GM19351 (cell line): ENCODE data around the gene CLSTN2.

Experiments
- ATAC-seq: cut with Tn5 transposase; IDR thresholded peaks from one replicate; pipeline ENCODE4 v1.9.1; 2021; ENCODE audit warnings: mild to moderate bottlenecking, moderate library complexity; ENCODE audit not compliant: unreplicated experiment

Gene CLSTN2

DNA sequence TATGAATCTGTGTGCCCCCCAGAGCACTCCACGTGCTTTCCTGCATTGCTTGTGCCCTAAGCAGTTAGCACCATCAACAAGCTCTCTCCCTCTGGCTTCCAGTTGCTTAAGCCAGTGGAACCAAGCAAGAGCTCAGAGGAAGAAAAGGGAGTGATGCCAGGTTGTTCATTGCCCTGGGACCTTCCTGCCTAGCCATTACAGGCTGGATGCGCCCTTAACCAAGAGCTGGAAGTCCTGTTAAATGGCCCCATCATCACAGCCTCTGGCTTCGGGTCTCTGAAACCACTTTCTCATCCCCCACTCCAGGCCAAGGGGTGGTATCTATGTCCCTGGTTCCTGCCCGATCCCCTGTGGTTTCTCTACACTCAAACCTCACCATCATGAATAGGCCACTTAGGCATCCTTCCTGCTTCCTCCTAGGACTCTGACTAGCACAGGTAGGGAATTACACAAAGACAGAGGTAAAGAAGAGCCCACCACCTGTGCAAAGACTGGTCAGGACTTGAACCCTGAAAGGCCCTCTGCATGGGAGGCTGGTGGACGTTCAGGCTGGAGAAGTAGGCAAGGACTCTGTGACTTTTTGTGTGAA, 433.3 kb downstream of the CLSTN2 start:
- ATAC-seq, result no peak

DNA sequence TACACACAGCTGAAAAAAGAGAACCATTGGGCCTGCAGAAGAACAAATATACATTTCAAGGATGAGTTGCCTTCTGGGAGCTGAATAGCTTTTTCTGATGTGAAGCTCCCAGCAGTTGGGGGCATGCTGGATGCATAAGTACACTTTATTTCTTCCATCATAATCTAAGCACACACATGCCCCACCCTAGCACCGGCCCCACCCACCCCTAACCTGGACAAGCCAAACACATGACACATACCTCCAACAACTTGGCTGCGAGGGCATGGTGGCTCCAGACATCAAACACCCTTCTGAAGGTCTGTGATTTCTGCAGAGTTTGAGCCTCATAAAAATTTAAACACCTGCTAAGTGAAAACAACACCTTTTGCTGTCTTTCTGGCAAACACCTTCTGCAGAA, 435.7 kb downstream of the CLSTN2 start:
- no peak for ATAC-seq

DNA sequence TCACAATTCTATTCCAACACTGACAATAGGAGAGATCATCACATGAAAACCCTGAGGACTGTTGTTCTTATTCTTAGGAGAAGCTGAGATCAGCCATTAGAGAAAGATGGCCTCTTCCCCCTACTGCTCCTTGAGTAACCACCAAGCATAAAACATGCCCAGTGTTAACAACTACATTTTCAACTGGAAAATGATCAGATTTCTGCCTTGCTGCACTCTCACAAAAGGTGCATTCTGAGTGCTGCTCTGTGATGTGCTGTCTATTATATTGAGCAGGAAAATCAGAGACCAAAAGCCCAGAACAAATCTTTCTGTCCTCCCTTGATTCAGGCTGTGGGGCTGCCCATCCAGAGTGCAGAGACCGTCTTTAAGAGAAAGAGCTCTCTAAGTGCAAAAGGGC, 438.2 kb downstream of the CLSTN2 start:
- no peak for ATAC-seq

DNA sequence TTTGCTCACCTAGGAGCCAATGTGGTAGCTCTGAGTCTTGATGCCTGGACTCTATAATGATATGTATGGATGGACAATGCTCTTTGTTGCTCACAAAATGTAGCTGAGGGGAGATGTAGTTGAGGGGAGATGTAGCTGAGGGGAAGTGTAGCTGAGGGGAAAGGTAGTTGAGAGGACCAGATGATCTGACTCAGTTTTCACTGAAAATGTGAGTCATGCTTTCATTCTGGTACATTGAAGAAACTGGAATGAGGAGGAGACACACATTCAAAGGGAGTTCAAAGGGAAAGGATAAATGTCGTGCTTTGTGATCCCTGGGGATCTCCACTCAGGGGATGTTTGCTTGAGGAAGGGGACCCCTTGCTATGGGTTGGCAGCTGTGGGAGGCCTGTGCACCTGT, 440.0 kb downstream of the CLSTN2 start:
- no peak for ATAC-seq

DNA sequence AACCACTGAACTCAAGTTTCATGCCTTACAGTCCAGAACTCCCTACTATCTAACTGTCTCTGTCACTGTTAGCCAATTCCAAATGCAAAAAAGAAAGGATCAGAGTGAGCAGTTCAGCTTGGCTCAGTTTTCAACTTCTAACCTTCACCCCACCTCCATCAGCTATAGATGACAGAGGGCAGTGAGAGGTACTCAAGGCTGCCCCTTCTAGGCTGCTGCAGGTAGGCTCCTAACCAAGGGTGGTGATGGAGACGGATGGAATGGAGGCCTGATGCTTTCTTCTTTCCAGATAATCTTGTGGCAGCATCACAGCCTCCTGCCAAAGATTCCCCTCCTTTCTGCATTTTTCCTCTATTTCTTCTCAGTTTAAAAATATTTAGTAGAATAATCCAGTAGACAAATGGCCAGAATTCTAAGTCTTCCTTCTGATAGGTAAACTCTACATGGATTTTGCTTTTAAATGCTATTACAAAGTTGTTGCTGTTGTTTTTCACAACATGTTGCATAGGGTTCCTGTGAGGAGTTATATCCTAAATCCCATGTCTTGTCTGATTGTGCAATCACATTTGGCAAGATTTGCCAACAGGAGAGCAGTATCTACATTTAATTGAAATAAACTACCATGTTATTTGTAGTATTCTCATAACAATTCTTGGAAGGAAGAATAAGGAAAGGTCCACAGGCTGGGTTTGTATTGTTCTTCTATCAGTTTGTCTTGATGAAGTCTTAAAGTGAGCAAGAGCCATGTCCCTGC, 441.3 kb downstream of the CLSTN2 start:
- no peak for ATAC-seq

DNA sequence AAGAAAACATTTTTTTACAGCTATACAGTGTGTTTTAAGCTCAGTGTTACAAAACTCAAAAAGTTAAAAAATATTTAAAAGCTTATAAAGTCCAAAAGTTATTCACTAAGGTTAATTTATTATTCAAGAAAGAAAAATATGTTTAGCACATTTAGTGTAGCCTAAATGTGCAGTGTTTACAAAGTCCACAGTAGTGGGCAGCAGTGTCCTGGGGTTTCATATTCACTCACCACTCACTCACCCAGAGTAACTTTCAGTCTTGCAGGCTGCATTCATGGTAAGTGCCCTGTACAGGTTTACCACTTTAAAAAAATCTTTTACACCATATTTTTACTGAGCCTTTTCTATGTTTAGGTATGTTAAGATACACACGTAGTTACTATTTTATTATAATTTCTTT, 442.7 kb downstream of the CLSTN2 start:
- no peak for ATAC-seq

DNA sequence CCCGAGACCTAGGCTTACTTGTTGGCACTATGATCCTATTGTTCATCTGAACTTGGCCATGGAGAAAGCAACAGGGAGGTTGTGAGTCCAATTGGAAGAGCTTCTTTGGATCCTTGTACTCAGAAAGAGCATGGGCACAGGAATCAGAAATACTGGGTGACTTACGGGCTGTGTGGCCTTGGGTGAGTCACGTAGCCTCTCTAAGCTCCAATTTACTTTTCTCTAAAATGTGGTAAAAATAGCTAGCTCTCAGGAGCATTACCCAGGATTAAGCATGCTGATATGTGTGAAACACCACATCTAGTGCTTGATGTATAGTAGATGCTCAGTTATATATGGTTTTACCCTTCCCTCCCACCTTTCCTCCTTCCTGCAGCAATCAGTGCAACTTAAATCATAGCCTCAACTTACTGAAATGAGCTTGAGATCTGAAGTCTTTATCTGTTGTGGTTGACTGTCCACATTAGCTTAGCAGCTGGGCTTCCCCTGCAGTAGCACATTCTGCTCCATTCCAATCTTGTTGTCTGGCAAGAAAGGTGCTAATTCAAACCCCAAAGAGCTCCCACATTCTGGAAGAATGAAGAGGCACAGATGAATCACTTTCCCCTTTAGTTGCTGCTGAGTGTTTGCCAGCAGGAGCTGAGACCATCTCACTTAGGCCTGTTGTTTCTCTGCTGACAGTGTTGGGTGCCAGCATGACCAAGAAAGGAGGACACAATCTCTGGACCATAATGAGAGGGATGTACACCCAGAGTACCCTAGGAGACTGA, 443.8 kb downstream of the CLSTN2 start:
- ATAC-seq, result no peak

DNA sequence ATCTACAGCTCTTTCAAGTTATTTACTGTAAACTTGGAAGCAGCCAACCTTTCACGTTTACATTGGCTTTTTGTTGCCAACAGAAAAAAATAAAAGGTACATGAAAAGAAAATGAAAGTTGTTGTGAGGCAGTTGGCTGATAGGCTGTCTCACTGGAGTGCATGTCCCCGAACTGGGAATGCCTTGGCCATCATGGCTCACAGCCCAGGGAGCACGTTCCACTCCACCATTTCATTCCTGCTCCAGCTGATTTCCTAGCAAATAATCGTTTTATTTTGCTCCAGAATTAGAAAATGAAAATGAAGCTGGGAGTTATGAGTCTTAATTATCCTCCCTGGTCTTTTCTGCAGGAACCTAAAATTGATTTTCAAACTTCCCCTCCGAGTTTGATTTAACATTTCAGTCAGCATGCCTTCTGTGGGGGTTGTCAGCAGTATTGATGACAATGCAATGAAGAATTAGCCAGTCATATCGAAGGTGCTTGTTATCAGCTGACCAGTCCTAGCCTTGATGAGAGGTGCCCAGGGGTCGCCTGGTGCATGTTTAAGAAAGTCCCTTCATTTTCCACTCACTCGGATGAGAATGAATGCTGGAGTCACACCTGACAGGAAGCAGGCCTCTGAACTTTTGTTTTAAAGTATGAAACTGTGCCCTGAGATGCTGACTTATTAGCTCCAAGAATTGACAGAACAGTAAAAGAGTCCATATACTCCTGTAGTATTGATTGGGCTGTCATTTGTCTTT, 449.2 kb downstream of the CLSTN2 start:
- no peak for ATAC-seq

DNA sequence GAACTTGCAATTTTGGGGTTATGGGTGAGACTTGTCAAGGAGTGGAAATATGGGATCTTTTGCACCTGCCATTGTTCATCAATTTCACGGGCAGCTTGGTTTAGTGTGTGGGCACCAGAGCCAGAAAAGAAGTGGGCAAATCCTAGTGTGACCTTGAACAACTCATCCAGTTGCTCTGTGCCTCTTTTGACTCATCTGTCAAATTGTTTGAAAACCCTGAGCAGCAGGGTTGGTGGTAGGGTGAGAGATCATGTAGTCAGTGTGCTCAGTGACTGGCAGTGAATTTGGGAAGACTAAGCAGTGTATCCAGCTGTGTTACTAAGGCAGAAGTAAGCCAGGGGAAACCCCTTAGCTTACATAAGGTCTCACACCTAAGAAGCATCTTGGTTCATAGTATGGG, 449.9 kb downstream of the CLSTN2 start:
- no peak for ATAC-seq

DNA sequence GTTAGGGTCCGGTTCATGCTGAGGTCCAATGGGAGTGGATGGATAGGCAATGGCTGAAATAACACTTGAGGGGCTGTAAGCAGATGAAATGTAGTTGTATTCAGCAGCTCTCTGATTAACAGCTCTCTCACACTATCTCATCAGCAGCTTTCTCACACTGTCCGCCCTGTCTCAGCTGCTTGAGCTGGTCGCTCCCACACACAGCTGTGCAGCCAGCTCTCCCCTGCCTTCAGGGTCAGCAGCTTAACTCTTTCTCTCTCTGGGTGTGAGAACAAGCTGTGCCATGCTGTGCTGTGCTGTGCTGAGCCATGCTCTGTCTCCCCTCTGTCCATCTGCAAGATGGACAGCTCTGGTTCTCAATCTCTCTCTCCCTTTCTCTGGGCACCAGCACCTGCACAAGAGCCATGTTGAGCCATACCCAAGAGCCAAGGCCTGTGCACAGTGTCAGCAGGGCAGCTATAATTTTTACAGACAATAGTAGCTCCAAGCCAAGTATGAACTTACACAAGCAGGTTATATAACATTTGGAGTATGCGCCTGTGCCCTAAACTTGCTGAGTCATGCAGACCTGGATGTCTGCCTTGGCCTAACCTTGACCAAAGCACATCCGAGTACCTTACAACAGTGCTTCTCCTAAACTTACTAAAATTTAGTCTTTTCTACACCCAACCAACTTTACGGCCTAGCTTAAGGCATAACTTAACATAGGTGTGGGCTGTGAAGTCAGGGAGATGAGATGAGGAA, 451.5 kb downstream of the CLSTN2 start:
- no peak for ATAC-seq

DNA sequence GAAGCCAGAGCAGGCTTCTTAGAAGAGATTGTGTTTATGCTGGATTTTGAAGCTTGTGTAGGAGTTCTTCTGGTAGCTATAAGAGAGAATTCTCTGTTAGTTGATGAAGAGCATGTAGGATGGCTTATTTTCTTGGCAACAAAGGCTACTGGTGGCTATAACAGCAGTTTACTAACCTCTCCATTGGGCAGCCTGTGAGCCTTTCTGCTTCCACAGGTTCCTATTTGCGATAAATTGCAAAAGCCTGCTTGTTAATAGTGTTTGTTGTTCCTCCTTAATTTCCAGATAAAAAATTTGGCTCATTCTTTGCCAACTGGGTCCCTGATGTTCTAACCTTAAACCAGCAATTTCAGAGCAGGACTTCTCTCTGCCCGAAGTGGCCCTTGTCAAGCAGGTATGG, 452.3 kb downstream of the CLSTN2 start:
- ATAC-seq, result no peak

DNA sequence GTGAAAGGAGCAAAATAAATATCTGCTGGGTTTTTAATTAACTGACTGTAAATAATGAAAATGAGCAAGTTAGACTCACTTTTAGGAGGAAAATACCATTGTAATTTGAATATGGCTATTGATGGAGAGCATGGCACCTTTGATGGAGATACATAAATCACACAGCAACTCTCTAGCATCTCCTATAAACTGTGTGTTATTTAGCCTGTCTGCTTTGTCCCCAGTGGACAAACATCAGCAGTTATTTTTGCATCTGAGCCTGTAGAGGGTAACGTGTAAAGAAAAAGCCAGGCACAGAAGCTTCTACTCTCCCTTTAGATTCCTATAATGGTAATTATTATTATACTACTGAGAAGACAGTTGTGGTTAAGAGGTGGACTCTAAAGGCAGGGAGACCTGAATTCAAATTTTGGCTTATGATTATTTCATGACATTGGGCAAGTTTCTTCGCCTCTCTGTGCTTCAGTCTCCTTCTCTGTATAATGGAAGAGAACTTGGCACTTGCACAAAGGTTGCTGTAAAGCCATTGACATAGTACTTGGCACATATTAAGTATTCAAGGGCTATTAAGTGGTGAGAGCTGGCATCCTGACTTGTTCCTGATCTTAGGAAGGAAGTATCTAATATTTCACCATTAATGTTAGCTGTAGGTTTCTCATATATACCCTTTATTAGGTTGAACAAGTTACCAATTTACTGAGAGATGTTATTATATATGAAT, 453.4 kb downstream of the CLSTN2 start:
- ATAC-seq, result no peak

DNA sequence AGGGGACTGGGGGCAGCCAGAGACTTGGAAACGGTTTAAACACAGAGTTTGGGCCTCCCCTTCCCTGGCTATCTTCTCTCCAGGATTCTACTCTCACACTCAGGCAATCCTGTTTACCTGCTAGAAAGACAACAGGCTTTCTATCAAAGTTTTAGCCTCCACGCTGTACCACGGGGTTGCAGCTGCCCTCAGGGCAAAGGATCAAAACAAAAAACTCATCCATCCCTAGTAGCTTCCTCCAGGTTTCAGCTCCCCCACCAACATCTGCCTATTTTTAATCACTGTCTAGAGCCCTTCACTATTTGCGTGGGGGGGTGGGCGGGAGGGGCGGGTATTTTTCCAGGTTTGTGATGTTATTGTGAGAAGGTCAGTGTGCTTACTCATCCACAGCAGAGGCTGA, 456.1 kb downstream of the CLSTN2 start:
- no peak for ATAC-seq

DNA sequence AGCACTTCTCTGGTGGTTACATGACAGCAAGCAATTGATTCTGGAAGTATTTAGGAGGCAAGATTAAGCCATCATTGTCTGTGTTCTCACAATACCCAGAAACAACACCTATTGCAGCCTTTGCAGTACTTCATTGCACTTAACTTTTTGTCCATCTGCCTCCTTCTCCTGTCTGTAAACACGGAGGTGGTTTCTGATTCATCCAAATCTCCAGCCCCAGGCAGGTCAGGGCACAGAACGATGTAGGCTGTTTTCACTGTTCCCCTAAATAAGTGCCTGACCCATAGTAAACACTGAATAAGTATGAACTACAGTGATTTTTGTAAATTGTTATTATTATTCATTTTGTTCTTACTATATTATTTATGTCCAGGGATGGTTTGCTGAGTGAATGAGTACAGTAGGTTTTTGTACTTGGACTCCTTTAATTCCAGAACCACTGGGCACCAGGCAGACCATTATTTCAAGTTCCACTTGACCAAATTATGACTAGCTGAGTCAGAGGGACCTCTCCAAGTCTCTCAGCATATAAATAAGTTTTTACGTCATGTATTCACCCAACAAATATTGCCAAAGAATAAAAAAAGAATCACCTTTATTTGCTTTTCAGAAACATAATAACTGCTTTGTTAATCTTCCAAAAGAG, 459.6 kb downstream of the CLSTN2 start:
- no peak for ATAC-seq

DNA sequence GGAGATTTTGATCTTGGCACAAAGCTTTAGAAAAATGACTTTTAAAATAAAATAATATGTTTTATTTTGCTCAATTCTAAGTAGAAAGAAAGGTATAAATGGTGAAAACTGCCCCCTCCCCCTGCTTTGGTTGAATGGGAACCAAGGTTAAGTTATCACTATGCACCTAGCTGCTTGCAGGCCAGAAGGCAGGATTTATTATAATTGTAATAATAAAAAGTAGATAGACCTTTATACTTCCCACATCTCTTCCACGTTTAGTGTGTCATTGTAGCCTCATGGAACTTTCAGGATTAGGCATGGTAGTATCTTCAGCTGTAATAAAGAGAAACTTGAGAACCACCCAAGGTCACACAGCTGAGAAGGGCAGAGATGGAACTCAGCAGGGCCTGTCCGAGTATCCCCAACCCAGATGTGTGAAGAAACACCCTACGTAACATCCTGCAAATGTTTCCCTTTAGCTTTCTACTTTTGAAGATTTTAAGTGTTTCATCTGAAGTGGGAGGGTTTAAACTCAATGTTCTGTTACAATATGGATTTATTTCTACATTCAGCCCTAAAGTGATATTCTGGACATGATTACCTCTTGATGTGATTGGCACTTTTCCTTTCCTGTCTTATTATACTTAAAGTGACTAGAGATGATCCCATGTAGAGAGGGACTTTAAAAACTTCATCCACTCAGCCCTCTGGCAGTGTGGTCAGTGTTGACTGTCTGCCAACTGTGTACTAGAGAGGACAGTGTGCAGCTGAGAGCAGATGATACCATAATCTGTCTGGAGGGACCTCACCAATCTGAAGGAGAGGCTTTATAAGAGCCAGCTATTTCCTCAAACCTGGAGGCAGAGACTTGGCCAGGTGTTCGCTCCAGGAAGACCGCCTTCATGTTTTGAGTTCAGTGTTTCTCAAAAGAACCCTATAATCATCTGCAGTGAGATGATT, 460.4 kb downstream of the CLSTN2 start:
- no peak for ATAC-seq

DNA sequence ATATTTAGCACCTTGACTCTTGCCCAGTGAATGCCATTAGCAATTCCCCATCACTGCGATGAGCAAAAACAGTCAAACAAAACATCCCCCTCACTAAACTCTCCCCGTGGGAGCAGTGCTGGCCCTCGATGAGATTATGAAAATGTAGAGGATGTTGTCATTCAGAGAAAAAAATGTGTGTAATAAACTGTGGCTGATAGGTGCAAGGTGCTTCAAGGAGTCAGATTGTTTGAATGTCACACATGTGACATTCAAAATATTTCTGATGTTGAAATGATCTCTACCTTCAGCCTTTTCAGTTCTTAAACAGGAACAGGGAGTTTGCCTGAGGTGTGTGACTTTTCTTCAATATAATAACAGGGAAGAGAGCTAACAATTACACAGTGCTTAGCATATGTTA, 461.1 kb downstream of the CLSTN2 start:
- no peak for ATAC-seq

DNA sequence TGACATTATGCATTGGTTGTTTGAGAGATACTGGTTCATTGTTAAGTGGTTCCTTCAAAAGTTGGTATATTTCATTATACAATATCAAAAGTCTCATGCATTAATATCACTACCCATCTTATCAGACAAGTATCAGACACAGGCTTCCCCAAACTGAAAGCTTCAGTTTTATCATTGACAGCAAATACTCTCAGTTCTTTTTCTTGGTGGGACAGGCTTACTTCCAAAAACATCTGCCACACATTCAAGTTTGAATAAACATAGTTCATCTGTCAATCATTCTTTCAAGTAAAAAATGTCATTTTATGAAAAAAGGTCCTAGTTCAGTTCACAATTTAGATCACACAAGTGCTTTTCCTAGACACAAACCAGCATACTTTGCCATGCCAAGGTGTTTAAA, 462.9 kb downstream of the CLSTN2 start:
- no peak for ATAC-seq

DNA sequence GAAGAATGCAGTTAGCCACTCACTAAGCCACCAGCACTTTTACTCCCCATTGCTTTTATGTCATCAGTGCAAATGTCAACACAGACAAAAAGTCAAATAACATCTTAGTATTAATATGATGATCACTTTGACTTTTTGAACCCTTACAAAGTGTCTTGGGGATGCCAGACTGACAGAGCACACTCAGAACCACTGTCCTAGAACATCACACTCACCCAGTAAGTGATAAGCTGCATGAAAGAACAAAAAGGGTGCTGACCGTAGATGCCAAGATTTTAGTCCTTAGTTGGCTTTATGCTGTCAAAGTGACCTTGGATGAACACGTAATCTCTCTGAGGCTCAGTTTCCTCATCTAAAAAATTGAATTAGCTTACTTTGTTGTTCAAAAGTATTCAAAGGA, 463.4 kb downstream of the CLSTN2 start:
- ATAC-seq, result no peak

DNA sequence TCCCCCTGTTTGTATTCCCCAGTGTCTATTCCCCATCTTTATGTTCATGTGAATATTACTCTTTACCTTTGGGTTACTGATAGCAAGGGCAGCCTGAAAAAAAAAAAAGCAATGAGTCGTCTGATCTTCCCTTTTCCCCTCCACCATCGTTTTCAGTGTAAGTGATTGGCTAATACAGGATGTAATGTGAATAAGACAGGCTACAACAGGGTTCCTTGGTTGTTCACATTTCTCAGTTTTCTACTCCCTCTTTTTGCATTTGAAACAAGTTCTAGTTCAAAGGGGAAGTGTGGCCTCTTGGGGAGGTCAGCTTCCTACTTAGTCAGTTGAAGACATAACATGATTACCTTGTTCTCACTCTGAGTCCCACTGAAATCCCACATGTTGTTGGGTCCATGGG, 464.9 kb downstream of the CLSTN2 start:
- ATAC-seq, result no peak
